H9 (cell line): ENCODE measurements around the gene RAB19. TPM values are rescaled to one million over a fixed set of nuclear protein-coding genes. Genes with fewer than 3 reads are reported as not detected.
A peak's percentile ranks its signal among the peaks of the same experiment; 100 is the strongest.

Experiments used
- DNase-seq: peaks from one replicate; pipeline ENCODE4 v3.0.0-alpha.2; 2017
- H2AFZ ChIP-seq: one replicate; pipeline ENCODE4 v1.6.1; 2013; ENCODE audit warnings: mild to moderate bottlenecking, low read length, control low read depth, moderate library complexity
- H2AK5ac ChIP-seq: 2 replicates; pipeline ENCODE4 v1.6.1; 2013; ENCODE audit warnings: low read length, control low read depth, mixed read lengths; ENCODE audit not compliant: insufficient read length
- H2BK120ac ChIP-seq: one replicate; pipeline ENCODE4 v1.6.1; 2013; ENCODE audit warnings: low read depth, mild to moderate bottlenecking, low read length, control low read depth, inconsistent platforms; ENCODE audit not compliant: poor library complexity, severe bottlenecking
- H2BK12ac ChIP-seq: 2 replicates; pipeline ENCODE4 v1.6.1; 2013; ENCODE audit warnings: low read length, control low read depth, mixed read lengths, low read depth; ENCODE audit not compliant: insufficient read length
- H2BK15ac ChIP-seq: 2 replicates; pipeline ENCODE4 v1.6.1; 2013; ENCODE audit warnings: low read depth, low read length, control low read depth
- H2BK20ac ChIP-seq: one replicate; pipeline ENCODE4 v1.6.1; 2013; ENCODE audit warnings: low read depth, mild to moderate bottlenecking, low read length, control low read depth, inconsistent platforms; ENCODE audit not compliant: poor library complexity, severe bottlenecking
- H2BK5ac ChIP-seq: 2 replicates; pipeline ENCODE4 v1.6.1; 2013; ENCODE audit warnings: low read length, control low read depth, mixed read lengths; ENCODE audit not compliant: insufficient read length
- H3K14ac ChIP-seq: 2 replicates; pipeline ENCODE4 v1.6.1; 2013; ENCODE audit warnings: low read length, control low read depth; ENCODE audit not compliant: insufficient read depth
- H3K18ac ChIP-seq: 2 replicates; pipeline ENCODE4 v1.6.1; 2013; ENCODE audit warnings: low read depth, mild to moderate bottlenecking, mixed read lengths, low read length, control low read depth; ENCODE audit not compliant: insufficient read length
- H3K23ac ChIP-seq: 2 replicates; pipeline ENCODE4 v1.6.1; 2013; ENCODE audit warnings: low read length, control low read depth, mixed read lengths, low read depth; ENCODE audit not compliant: insufficient read length
- H3K23me2 ChIP-seq: 2 replicates; pipeline ENCODE4 v1.6.1; 2013; ENCODE audit warnings: low read depth, mild to moderate bottlenecking, mixed read lengths, low read length, control low read depth; ENCODE audit not compliant: insufficient read length, poor library complexity, severe bottlenecking
- H3K27ac ChIP-seq: 2 replicates; pipeline ENCODE4 v1.5.1; 2013; ENCODE audit warnings: low read length, control low read depth, mixed read lengths, low read depth; ENCODE audit not compliant: insufficient read length
- H3K27me3 ChIP-seq: 2 replicates; pipeline ENCODE4 v1.6.1; 2013; ENCODE audit warnings: low read length, control low read depth, inconsistent platforms; ENCODE audit not compliant: insufficient read depth
- H3K4ac ChIP-seq: 2 replicates; pipeline ENCODE4 v1.6.1; 2013; ENCODE audit warnings: low read depth, mild to moderate bottlenecking, control low read depth, inconsistent platforms, low read length, moderate library complexity
- H3K4me1 ChIP-seq: 2 replicates; pipeline ENCODE4 v1.6.1; 2013; ENCODE audit warnings: low read length, control low read depth, inconsistent platforms; ENCODE audit not compliant: insufficient read depth
- H3K4me2 ChIP-seq: 2 replicates; pipeline ENCODE4 v1.6.1; 2013; ENCODE audit warnings: low read length, control low read depth, mixed read lengths; ENCODE audit not compliant: insufficient read length, insufficient read depth
- H3K56ac ChIP-seq: 2 replicates; pipeline ENCODE4 v1.6.1; 2013; ENCODE audit warnings: low read depth, mild to moderate bottlenecking, mixed read lengths, low read length, control low read depth; ENCODE audit not compliant: insufficient read length
- H3K79me1 ChIP-seq: 2 replicates; pipeline ENCODE4 v1.6.1; 2013; ENCODE audit warnings: low read depth, mild to moderate bottlenecking, moderate library complexity, low read length, control low read depth, inconsistent platforms; ENCODE audit not compliant: insufficient read depth, poor library complexity, severe bottlenecking
- H3K79me2 ChIP-seq: 2 replicates; pipeline ENCODE4 v1.6.1; 2013; ENCODE audit warnings: low read length, control low read depth, inconsistent platforms; ENCODE audit not compliant: insufficient read depth
- H3K9ac ChIP-seq: 2 replicates; pipeline ENCODE4 v1.6.1; 2013; ENCODE audit warnings: low read length, control low read depth, mixed read lengths; ENCODE audit not compliant: insufficient read length; ENCODE audit errors: extremely low read depth
- H3K9me3 ChIP-seq: one replicate; pipeline ENCODE4 v1.6.1; 2013; ENCODE audit warnings: low read depth, low read length, inconsistent platforms; ENCODE audit not compliant: control insufficient read depth
- H3T11ph ChIP-seq: one replicate; pipeline ENCODE4 v1.6.1; 2013; ENCODE audit warnings: mild to moderate bottlenecking, low read length, control low read depth, inconsistent platforms
- H4K20me1 ChIP-seq: one replicate; pipeline ENCODE4 v1.6.1; 2013; ENCODE audit not compliant: control insufficient read depth, insufficient read length, insufficient read depth
- H4K5ac ChIP-seq: 2 replicates; pipeline ENCODE4 v1.6.1; 2013; ENCODE audit warnings: low read depth, mild to moderate bottlenecking, mixed read lengths, low read length, control low read depth; ENCODE audit not compliant: insufficient read length
- H4K8ac ChIP-seq: replicated peaks from 2 replicates; pipeline ENCODE4 v1.6.1; 2013; ENCODE audit warnings: low read length, control low read depth, mixed read lengths, low read depth; ENCODE audit not compliant: insufficient read length
- H4K91ac ChIP-seq: 2 replicates; pipeline ENCODE4 v1.6.1; 2013; ENCODE audit warnings: low read depth, mild to moderate bottlenecking, moderate library complexity, mixed read lengths, low read length, control low read depth; ENCODE audit not compliant: insufficient read length
- H3K27ac Mint-ChIP-seq, 3 experiments: 2 replicates in 2 of 3; 3 replicates in 1 of 3; pipeline ENCODE4 v1.8.0; 2020 to 2021; ENCODE audit warnings: mixed read lengths in 3 of 3, mild to moderate bottlenecking in 1 of 3, moderate library complexity in 1 of 3
- H3K27me3 Mint-ChIP-seq: 2 replicates; pipeline ENCODE4 v1.8.0; 2021; ENCODE audit warnings: low read depth, mild to moderate bottlenecking, moderate library complexity, mixed read lengths
- H3K36me3 Mint-ChIP-seq, 3 experiments: 2 replicates in 2 of 3; 3 replicates in 1 of 3; pipeline ENCODE4 v1.8.0; 2020 to 2021; ENCODE audit warnings: low read depth in 3 of 3, mixed read lengths in 3 of 3; ENCODE audit not compliant: insufficient read depth in 1 of 3
- H3K4me1 Mint-ChIP-seq, 2 experiments: 2 replicates each; pipeline ENCODE4 v1.8.0; 2020; ENCODE audit warnings: mixed read lengths in 2 of 2
- H3K4me3 Mint-ChIP-seq, 2 experiments: 2 replicates in 1 of 2; 3 replicates in 1 of 2; pipeline ENCODE4 v1.8.0; 2020 to 2021; ENCODE audit warnings: mild to moderate bottlenecking in 2 of 2, mixed read lengths in 2 of 2, moderate library complexity in 1 of 2
- H3K9me3 Mint-ChIP-seq, 2 experiments: 2 replicates in 1 of 2; 3 replicates in 1 of 2; pipeline ENCODE4 v1.8.0; 2020; ENCODE audit warnings: mild to moderate bottlenecking in 2 of 2, mixed read lengths in 2 of 2, moderate library complexity in 1 of 2
- WGBS: extraction: QIAGEN DNeasy Blood & Tissue Kit; methylation state at CpG from one replicate; pipeline ENCODE4 v1.1.7; 2013; ENCODE audit warnings: missing lambda C conversion rate, low lambda C conversion rate, mixed read lengths; ENCODE audit not compliant: insufficient read length; ENCODE audit errors: extremely low coverage; 5-methylcytosine and 5-hydroxymethylcytosine counted together
- total RNA-seq: library from RNA; stranded (reverse); gene quantifications from 2 replicates; pipeline ENCODE4 v1.2.1, GENCODE V29; 2021
- TF ChIP-seq, protein P1 (sequence below): fragments of 200-600 bp; sonication (generic); conservative IDR thresholded peaks from 3 replicates; pipeline ENCODE4 v1.8.0; 2021; ENCODE audit warnings: antibody characterized with exemption, mild to moderate bottlenecking

The RAB19 gene
- total RNA-seq, 1 experiment from 2014 or later, result 15.1 TPM

- Histone ChIP-seq H3K18ac (no peak overlapping the region), H3K56ac (no peak overlapping the region), H3K4me1 (no peaks in the 10 kb centered on the region), H2BK20ac (no peak overlapping the region), H3K9me3 (no peaks in the 10 kb centered on the region), H4K5ac (no peak overlapping the region), H2BK12ac (no peak overlapping the region), H4K91ac (no peak overlapping the region), H3K27ac (no peak overlapping the region), H3K14ac (no peak overlapping the region), H3K27me3 (no peaks in the 10 kb centered on the region), H3K4ac (no peak overlapping the region), H3K23me2 (no peaks in the 10 kb centered on the region), H3K4me2 (no peak overlapping the region), H2AFZ (no peak overlapping the region), H4K8ac (no peak overlapping the region), H3K79me1 (no peaks in the 10 kb centered on the region), H2BK15ac (no peak overlapping the region), H2BK5ac (no peak overlapping the region), H4K20me1 (no peaks in the 10 kb centered on the region), H3T11ph (no peak overlapping the region), H3K23ac (no peak overlapping the region), H3K9ac (no peak overlapping the region), H2BK120ac (no peak overlapping the region), H3K79me2 (no peaks in the 10 kb centered on the region), H2AK5ac (no peak overlapping the region)
- peaks cover 32 to 70% (median 62%) of the 10 kb centered on the region in 3 experiments for H3K36me3 Mint-ChIP-seq
- no peaks in the 10 kb centered on the region for H3K27me3 Mint-ChIP-seq
- WGBS, result no CpG with 5 or more reads among the region's 10 CpGs
- no peak overlapping the region for H3K4me3 Mint-ChIP-seq
- H3K27ac Mint-ChIP-seq, result peak overlapping the region in 1 of 3 experiments; percentile 13; a peak in 3 of 7 replicates
- TF ChIP-seq, protein P1, sequence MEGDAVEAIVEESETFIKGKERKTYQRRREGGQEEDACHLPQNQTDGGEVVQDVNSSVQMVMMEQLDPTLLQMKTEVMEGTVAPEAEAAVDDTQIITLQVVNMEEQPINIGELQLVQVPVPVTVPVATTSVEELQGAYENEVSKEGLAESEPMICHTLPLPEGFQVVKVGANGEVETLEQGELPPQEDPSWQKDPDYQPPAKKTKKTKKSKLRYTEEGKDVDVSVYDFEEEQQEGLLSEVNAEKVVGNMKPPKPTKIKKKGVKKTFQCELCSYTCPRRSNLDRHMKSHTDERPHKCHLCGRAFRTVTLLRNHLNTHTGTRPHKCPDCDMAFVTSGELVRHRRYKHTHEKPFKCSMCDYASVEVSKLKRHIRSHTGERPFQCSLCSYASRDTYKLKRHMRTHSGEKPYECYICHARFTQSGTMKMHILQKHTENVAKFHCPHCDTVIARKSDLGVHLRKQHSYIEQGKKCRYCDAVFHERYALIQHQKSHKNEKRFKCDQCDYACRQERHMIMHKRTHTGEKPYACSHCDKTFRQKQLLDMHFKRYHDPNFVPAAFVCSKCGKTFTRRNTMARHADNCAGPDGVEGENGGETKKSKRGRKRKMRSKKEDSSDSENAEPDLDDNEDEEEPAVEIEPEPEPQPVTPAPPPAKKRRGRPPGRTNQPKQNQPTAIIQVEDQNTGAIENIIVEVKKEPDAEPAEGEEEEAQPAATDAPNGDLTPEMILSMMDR, result no peak
- peaks cover 4 to 6% of the 10 kb centered on the region in 2 experiments; a peak in 4 of 5 replicates for H3K9me3 Mint-ChIP-seq
- no peaks in the 10 kb centered on the region for H3K4me1 Mint-ChIP-seq
- no peak for DNase-seq
Measured at GRCh38 chr7:140358412-140359051, 45.3 kb upstream of the RAB19 start.
